H1 (cell line): Measurements from ENCODE around the gene HOXD4. TPM values are rescaled to one million over a fixed set of nuclear protein-coding genes. Genes with fewer than 3 reads are reported as not detected.
A peak's percentile ranks its signal among the peaks of the same experiment; 100 is the strongest.

Experiments
- CTCF ChIA-PET: fragments of 300-600 bp; sonication (Branson Sonifier 250); formaldehyde crosslinking; loops from one replicate; lab custom pipeline; 2021; ENCODE audit not compliant: partially characterized antibody; lab: Charles Lee
- POLR2A ChIA-PET: fragments of 300-600 bp; sonication (Branson Sonifier 250); formaldehyde crosslinking; loops from one replicate; lab custom pipeline; 2021; ENCODE audit warnings: inconsistent platforms; ENCODE audit not compliant: partially characterized antibody; lab: Charles Lee
- DNase-seq, 2 experiments: peaks; one replicate each; pipeline versions ENCODE4 v3.0.0 to v3.0.0-alpha.2; 2010 to 2022; ENCODE audit warnings: low spot score in 2 of 2, low read depth in 1 of 2, mixed read lengths in 1 of 2
- FAIRE-seq: peaks from 2 replicates; lab custom pipeline; 2011; peaks lifted over from hg19 to GRCh38; lab: Jason Lieb, UNC
- H2AFZ ChIP-seq: 2 replicates; pipeline ENCODE4 v1.8.1; 2012; ENCODE audit warnings: low read length, inconsistent platforms
- H2AK5ac ChIP-seq: 2 replicates; pipeline ENCODE4 v1.6.1; 2013; ENCODE audit warnings: low read depth, low read length
- H2BK120ac ChIP-seq: replicated peaks from 2 replicates; pipeline ENCODE3; 2013; ENCODE audit warnings: low read depth, low read length, inconsistent platforms
- H2BK12ac ChIP-seq: 2 replicates; pipeline ENCODE4 v1.6.1; 2013; ENCODE audit warnings: low read depth, low read length
- H2BK15ac ChIP-seq: 2 replicates; pipeline ENCODE4 v1.6.1; 2013; ENCODE audit warnings: low read length
- H2BK20ac ChIP-seq: 2 replicates; pipeline ENCODE4 v1.6.1; 2013; ENCODE audit warnings: low read length
- H2BK5ac ChIP-seq: 2 replicates; pipeline ENCODE4 v1.6.1; 2013; ENCODE audit warnings: low read depth, low read length
- H3K14ac ChIP-seq: 2 replicates; pipeline ENCODE4 v1.6.1; 2013; ENCODE audit warnings: inconsistent platforms; ENCODE audit not compliant: insufficient read length
- H3K18ac ChIP-seq: 2 replicates; pipeline ENCODE4 v1.6.1; 2013; ENCODE audit warnings: low read length; ENCODE audit errors: extremely low read depth
- H3K23ac ChIP-seq: 2 replicates; pipeline ENCODE4 v1.6.1; 2013; ENCODE audit warnings: inconsistent platforms; ENCODE audit not compliant: insufficient read length
- H3K23me2 ChIP-seq: 2 replicates; pipeline ENCODE4 v1.6.1; 2013; ENCODE audit warnings: low read depth, low read length
- H3K27ac ChIP-seq: 2 replicates; pipeline ENCODE4 v1.6.1; 2011; ENCODE audit warnings: low read depth, low read length, inconsistent platforms
- H3K27me3 ChIP-seq, 4 experiments: replicated peaks in 1 of 4; 1 replicate in 1 of 4; 2 replicates in 3 of 4; pipeline versions ENCODE4 v1.6.1 to v1.8.1; 2011 to 2013; ENCODE audit warnings: low read length in 3 of 4, mild to moderate bottlenecking in 3 of 4, inconsistent platforms in 2 of 4, mixed read lengths in 2 of 4, moderate library complexity in 1 of 4; ENCODE audit not compliant: control insufficient read depth in 3 of 4, insufficient read depth in 3 of 4; ENCODE audit errors: extremely low read depth in 1 of 4
- H3K36me3 ChIP-seq, 4 experiments: 2 replicates each; pipeline versions ENCODE4 v1.6.1 to v1.8.1; 2011 to 2013; ENCODE audit warnings: mild to moderate bottlenecking in 4 of 4, low read length in 3 of 4, moderate library complexity in 2 of 4, control low read depth in 1 of 4, inconsistent platforms in 1 of 4; ENCODE audit not compliant: insufficient read depth in 4 of 4, control insufficient read depth in 2 of 4
- H3K4ac ChIP-seq: replicated peaks from 2 replicates; pipeline ENCODE3; 2013; ENCODE audit warnings: low read length, low read depth, mixed read lengths, inconsistent platforms; ENCODE audit not compliant: insufficient read length
- H3K4me1 ChIP-seq, 4 experiments: replicated peaks in 1 of 4; 1 replicate in 1 of 4; 2 replicates in 3 of 4; pipeline versions ENCODE4 v1.6.1 to v1.8.1; 2011 to 2013; ENCODE audit warnings: low read length in 3 of 4, inconsistent platforms in 2 of 4, mixed read lengths in 1 of 4; ENCODE audit not compliant: insufficient read depth in 4 of 4, control insufficient read depth in 3 of 4
- H3K4me2 ChIP-seq, 2 experiments: 2 replicates each; pipeline versions ENCODE4 v1.6.1 to v1.8.1; 2011 to 2013; ENCODE audit warnings: low read depth in 2 of 2, low read length in 2 of 2, control low read depth in 1 of 2, inconsistent platforms in 1 of 2, mild to moderate bottlenecking in 1 of 2; ENCODE audit not compliant: insufficient read depth in 1 of 2
- H3K4me3 ChIP-seq, 4 experiments: fragments of 200-600, 300-600 bp in 1 of 4; sonication (generic), shearing (Covaris generic), sonication (Bioruptor Twin) in 1 of 4; 2 replicates each; pipeline versions ENCODE4 v1.5.1 to v1.8.1; 2011 to 2016; ENCODE audit warnings: low read length in 4 of 4, low read depth in 3 of 4, control low read depth in 2 of 4, inconsistent platforms in 2 of 4, mild to moderate bottlenecking in 2 of 4, mixed read lengths in 1 of 4, moderate library complexity in 1 of 4; ENCODE audit not compliant: insufficient read depth in 2 of 4; ENCODE audit errors: extremely low read depth in 1 of 4
- H3K56ac ChIP-seq: replicated peaks from 2 replicates; pipeline ENCODE3; 2013; ENCODE audit warnings: low read depth, mild to moderate bottlenecking, mixed read lengths, low read length, inconsistent platforms; ENCODE audit not compliant: insufficient read length
- H3K79me1 ChIP-seq: 2 replicates; pipeline ENCODE4 v1.6.1; 2013; ENCODE audit warnings: low read depth, low read length, control low read depth
- H3K79me2 ChIP-seq, 2 experiments: 2 replicates each; pipeline versions ENCODE4 v1.6.1 to v1.8.1; 2012 to 2013; ENCODE audit warnings: low read length in 2 of 2, mild to moderate bottlenecking in 2 of 2, inconsistent platforms in 1 of 2; ENCODE audit not compliant: insufficient read depth in 2 of 2, control insufficient read depth in 1 of 2
- H3K9ac ChIP-seq, 4 experiments: replicated peaks in 1 of 4; 1 replicate in 1 of 4; 2 replicates in 3 of 4; pipeline versions ENCODE4 v1.6.1 to v1.8.1; 2011 to 2013; ENCODE audit warnings: low read depth in 3 of 4, low read length in 3 of 4, control low read depth in 2 of 4, mild to moderate bottlenecking in 2 of 4, moderate library complexity in 2 of 4, inconsistent platforms in 1 of 4; ENCODE audit errors: extremely low read depth in 1 of 4
- H3K9me3 ChIP-seq, 2 experiments: 2 replicates each; pipeline versions ENCODE4 v1.6.1 to v1.8.1; 2012 to 2013; ENCODE audit warnings: mild to moderate bottlenecking in 2 of 2, moderate library complexity in 2 of 2, control low read depth in 1 of 2, inconsistent platforms in 1 of 2, low read depth in 1 of 2, low read length in 1 of 2, mixed read lengths in 1 of 2; ENCODE audit not compliant: insufficient read depth in 2 of 2
- H4K20me1 ChIP-seq, 2 experiments: replicated peaks in 1 of 2; 2 replicates each; pipeline versions ENCODE3 to v1.8.1; 2011 to 2013; ENCODE audit warnings: inconsistent platforms in 2 of 2, low read length in 2 of 2, mild to moderate bottlenecking in 1 of 2; ENCODE audit not compliant: insufficient read depth in 2 of 2, control insufficient read depth in 1 of 2
- H4K5ac ChIP-seq: 2 replicates; pipeline ENCODE4 v1.6.1; 2013; ENCODE audit warnings: low read length, low read depth, mixed read lengths, inconsistent platforms; ENCODE audit not compliant: insufficient read length
- H4K8ac ChIP-seq: 2 replicates; pipeline ENCODE4 v1.8.0; 2013; ENCODE audit warnings: mild to moderate bottlenecking, moderate library complexity, low read length, inconsistent platforms; ENCODE audit not compliant: insufficient read depth; ENCODE audit errors: extremely low read depth
- H4K91ac ChIP-seq: replicated peaks from 2 replicates; pipeline ENCODE3; 2013; ENCODE audit warnings: low read length, mixed read lengths, inconsistent platforms; ENCODE audit not compliant: insufficient read length
- BACH1 ChIP-seq: IDR thresholded peaks from 2 replicates; pipeline ENCODE4 v1.6.1; 2012; ENCODE audit warnings: low read length, improper control_type of control experiment
- KDM5A ChIP-seq: fragments of 200-600 bp; IDR thresholded peaks from 2 replicates; pipeline ENCODE4 v1.7.1; 2012; ENCODE audit warnings: mild to moderate bottlenecking, low read length, inconsistent platforms, mixed read lengths
- NANOG ChIP-seq: IDR thresholded peaks from 2 replicates; pipeline ENCODE4 v1.6.1; 2011; ENCODE audit warnings: low read length, low read depth, mild to moderate bottlenecking, inconsistent platforms; ENCODE audit not compliant: insufficient read depth, poor library complexity, severe bottlenecking
- RBBP5 ChIP-seq: IDR thresholded peaks from 2 replicates; pipeline ENCODE4 v1.7.1; 2012; ENCODE audit warnings: low read depth, mild to moderate bottlenecking, inconsistent platforms, low read length, moderate library complexity, borderline replicate concordance
- SIX5 ChIP-seq: IDR thresholded peaks from 2 replicates; pipeline ENCODE4 v1.6.1; 2011; ENCODE audit warnings: mild to moderate bottlenecking, low read depth, low read length
- SP1 ChIP-seq: IDR thresholded peaks from 2 replicates; pipeline ENCODE4 v1.6.1; 2011; ENCODE audit warnings: low read depth, low read length
- TAF1 ChIP-seq: IDR thresholded peaks from 2 replicates; pipeline ENCODE4 v1.6.1; 2011; ENCODE audit warnings: mild to moderate bottlenecking, low read depth, low read length
- USF2 ChIP-seq: IDR thresholded peaks from 2 replicates; pipeline ENCODE4 v1.6.1; 2011; ENCODE audit warnings: low read length, improper control_type of control experiment
- whole genome bisulfite sequencing, 2 experiments: shearing (Covaris generic) in 1 of 2; methylation state at CpG; one replicate each; pipeline versions ENCODE4 v1.1.6 to v1.1.7; 2013 to 2015; ENCODE audit warnings: low lambda C conversion rate in 2 of 2, mixed read lengths in 2 of 2, inconsistent platforms in 1 of 2, low coverage in 1 of 2, missing lambda C conversion rate in 1 of 2; ENCODE audit not compliant: insufficient replicate concordance in 2 of 2, insufficient coverage in 1 of 2, insufficient read length in 1 of 2; ENCODE audit errors: extremely low coverage in 1 of 2, missing lambda C conversion rate in 1 of 2; 5-methylcytosine and 5-hydroxymethylcytosine counted together
- polyA plus RNA-seq, 7 experiments: library from polyadenylated mRNA; depleted of rRNA in 3 of 7; stranded (reverse) in 5 of 7; unstranded in 2 of 7; fragments of >200 nt in 5 of 7; fragments of 200-250 nt in 2 of 7; gene quantifications; 1 replicate in 5 of 7; 2 replicates in 1 of 7; 4 replicates in 1 of 7; pipeline versions ENCODE4 v1.2.1 to v1.2.3, GENCODE V29; 2011 to 2013; ENCODE audit warnings: missing spikeins in 2 of 7, mixed read lengths in 2 of 7
- total RNA-seq: library from RNA; stranded (reverse); fragmentation: NEBNext Ultra II Directional; extraction: Animal tissue kit (Norgen Biotek cat#: 25700); gene quantifications from 2 replicates; pipeline ENCODE4 v1.2.1, GENCODE V29; 2021

The HOXD4 gene
- total and polyA plus RNA-seq, 2 of the 8 experiments (the other 6 are each of a cell fraction or from before 2014, with no cell fraction given), result not detected

DNA sequence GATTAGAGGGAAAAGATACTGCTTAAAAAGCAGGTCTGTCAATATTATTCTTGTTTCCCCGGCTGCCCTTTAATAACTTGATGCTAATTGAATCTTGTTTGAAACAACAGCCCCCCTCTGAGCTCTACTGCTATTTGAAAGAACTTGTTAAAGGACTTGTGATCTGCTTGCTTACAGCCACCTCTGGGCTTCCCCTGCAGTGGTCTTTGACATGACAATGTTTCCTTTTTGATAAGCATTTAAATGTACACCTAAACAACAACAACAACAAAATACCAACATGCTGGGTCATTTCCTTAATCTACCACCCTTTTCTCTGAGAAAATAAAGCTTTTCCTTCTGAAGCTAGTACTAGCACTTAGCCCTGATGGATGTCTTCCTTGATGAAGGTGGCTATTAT is 41.0 kb downstream of the HOXD4 start:
- peaks cover 5 to 17% of the 10 kb centered on the region in 2 experiments for H4K20me1 ChIP-seq
- H4K5ac ChIP-seq, result no peak overlapping the region
- no peak overlapping the region for H2BK12ac ChIP-seq
- peaks cover 3 to 12% (median 5%) of the 10 kb centered on the region in 4 experiments; a peak in 5 of 7 replicates for H3K4me1 ChIP-seq
- ChIA-PET POLR2A (interaction anchor here (0.5 kb wide), 1 partner anchor 9 kb away, joined by 4 read pairs; no protein-coding TSS in a partner anchor), CTCF (interaction anchor here (0.7 to 8.7 kb wide), 2 partner anchors 18 to 62 kb away, joined by 3 to 60 read pairs; no protein-coding TSS in a partner anchor)
- H3K27ac ChIP-seq, result no peak overlapping the region
- no peak overlapping the region for H2AFZ ChIP-seq
- no peak overlapping the region for H3K9ac ChIP-seq
- WGBS, 2 experiments, result 0% methylated on average over 1 of the region's 1 CpG; no CpG with 5 or more reads in 1 of the 2 experiments
- no peak overlapping the region for H2BK15ac ChIP-seq
- H3K36me3 ChIP-seq, result no peaks in the 10 kb centered on the region
- H3K23me2 ChIP-seq, result peaks cover 11% of the 10 kb centered on the region; the same call in 1 of the 2 replicates
- no peak overlapping the region for H3K4me2 ChIP-seq
- H3K27me3 ChIP-seq, result peaks cover 54 to 84% (median 66%) of the 10 kb centered on the region in 4 experiments
- H3K18ac ChIP-seq, result no peak overlapping the region
- no peak overlapping the region for H3K4me3 ChIP-seq
- H3K79me1 ChIP-seq, result no peaks in the 10 kb centered on the region
- DNase-seq, result no peak
- H3K79me2 ChIP-seq, result no peaks in the 10 kb centered on the region
- no peaks in the 10 kb centered on the region for H3K9me3 ChIP-seq
- H4K8ac ChIP-seq, result no peak overlapping the region
- H3K56ac ChIP-seq, result no peak overlapping the region
- FAIRE-seq, result peak; percentile 7
- no peak overlapping the region for H3K4ac ChIP-seq
- H3K14ac ChIP-seq, result no peak overlapping the region
- H2BK120ac ChIP-seq, result no peak overlapping the region
- TF ChIP-seq BACH1, result no peak
- peak; percentile 85 for TF ChIP-seq NANOG
- no peak for TF ChIP-seq USF2
- no peak for TF ChIP-seq RBBP5
- TF ChIP-seq KDM5A, result no peak
- TF ChIP-seq SP1, result 0 out of 2 replicates have a peak, but pooled peaks have one; percentile 24
- no peak for TF ChIP-seq TAF1
- TF ChIP-seq SIX5, result no peak
- H2AK5ac ChIP-seq, result no peak overlapping the region
- H4K91ac ChIP-seq, result no peak overlapping the region
- no peak overlapping the region for H2BK5ac ChIP-seq
- H3K23ac ChIP-seq, result no peak overlapping the region
- no peak overlapping the region for H2BK20ac ChIP-seq
